Transverse colon (tissue), 4 donors: ENCODE measurements around the gene EBF3. TPM values are rescaled to one million over a fixed set of nuclear protein-coding genes. Genes with fewer than 3 reads are reported as not detected.

Experiments used
- DNase-seq: peaks from one replicate; pipeline ENCODE4 v3.0.0-alpha.2; 2019
- H3K27ac ChIP-seq, 4 donors: fragments of 200-600 bp; sonication (generic); 2 replicates each; pipeline ENCODE4 v1.5.1; 2016 to 2018; ENCODE audit warnings: inconsistent platforms in 4 of 4
- H3K27me3 ChIP-seq: fragments of 200-600 bp; sonication (generic); 2 replicates; pipeline ENCODE4 v1.5.1; 2017; ENCODE audit warnings: inconsistent platforms
- H3K36me3 ChIP-seq, 4 donors: fragments of 200-600 bp; sonication (generic); 2 replicates each; pipeline ENCODE4 v1.5.1; 2017 to 2019; ENCODE audit warnings: inconsistent platforms in 4 of 4
- H3K4me1 ChIP-seq, 4 donors: fragments of 200-600 bp; sonication (generic); 2 replicates each; pipeline ENCODE4 v1.5.1; 2017 to 2020; ENCODE audit warnings: inconsistent platforms in 4 of 4
- H3K4me3 ChIP-seq, 4 donors: fragments of 200-600 bp; sonication (generic); 1 replicate in 1 of 4; 2 replicates in 3 of 4; pipeline versions ENCODE4 v1.5.1 to v1.6.1; 2017 to 2019; ENCODE audit warnings: inconsistent platforms in 4 of 4
- H3K9me3 ChIP-seq, 2 donors: fragments of 200-600 bp; sonication (generic); 2 replicates each; pipeline ENCODE4 v1.5.1; 2017 to 2019; ENCODE audit warnings: inconsistent platforms in 2 of 2
- CTCF ChIP-seq, 5 experiments: fragments of 200-600 bp in 3 of 5; fragments of 450-650 bp in 2 of 5; sonication (generic) in 3 of 5; IDR thresholded peaks; 1 replicate in 2 of 5; 2 replicates in 3 of 5; pipeline ENCODE4 v1.5.1; 2016 to 2017; ENCODE audit warnings: antibody characterized with exemption in 5 of 5, inconsistent platforms in 3 of 5, mild to moderate bottlenecking in 2 of 5, moderate library complexity in 1 of 5
- EP300 ChIP-seq: sonication (generic); formaldehyde crosslinking; IDR thresholded peaks from one replicate; pipeline ENCODE4 v1.6.1; 2017; ENCODE audit warnings: antibody characterized with exemption, low read depth
- POLR2A ChIP-seq: fragments of 450-650 bp; IDR thresholded peaks from one replicate; pipeline ENCODE4 v1.6.1; 2016; ENCODE audit warnings: antibody characterized with exemption, mild to moderate bottlenecking, moderate library complexity
- POLR2AphosphoS5 ChIP-seq, 3 donors: sonication (generic); formaldehyde crosslinking; IDR thresholded peaks; one replicate each; pipeline ENCODE4 v1.6.1; 2016; ENCODE audit warnings: antibody characterized with exemption in 3 of 3
- WGBS, 2 donors: methylation state at CpG; one replicate each; pipeline ENCODE4 v1.1.5; 2018; ENCODE audit warnings: low coverage in 1 of 2; 5-methylcytosine and 5-hydroxymethylcytosine counted together
- in situ Hi-C, 4 donors: fragments of 200-750 bp; cut with MboI; loops; one replicate each; pipeline versions ENCODE4 v1.15.0 to v1.15.1; 2017; ENCODE audit warnings: low sequenced_read_pairs in 3 of 4, low pct_ligation_motif_present in 1 of 4, low pct_unique_long_range_greater_than_20kb in 1 of 4
- intact Hi-C: fragments of 100-400 bp; cut with DNase I; formaldehyde crosslinking; loops from one replicate; pipeline ENCODE4 v1.15.1; 2023; ENCODE audit warnings: low total_unique reads
- total RNA-seq, 4 donors: library from RNA; depleted of rRNA; stranded (reverse); fragments of >200 nt; gene quantifications; one replicate each; pipeline ENCODE4 v1.1.0, GENCODE V29; 2016

Gene EBF3
- total RNA-seq, 4 donors from 2014 or later: 0.37 to 6.6 (median 1.0) TPM

GRCh38 chr10:129885526-129885925, 78.5 kb downstream of the EBF3 start:
- DNase-seq: no peak
- Histone ChIP-seq H3K4me3 (no peak overlapping the region), H3K4me1 (no peaks in the 10 kb centered on the region), H3K27me3 (no peaks in the 10 kb centered on the region), H3K36me3 (no peaks in the 10 kb centered on the region), H3K27ac (no peak overlapping the region), H3K9me3 (no peaks in the 10 kb centered on the region)
- no peak for TF ChIP-seq POLR2AphosphoS5 (IDR thresholded peaks at IDR 0.05)
- TF ChIP-seq EP300: no peak
- no peak for TF ChIP-seq POLR2A
- no peak for TF ChIP-seq CTCF (IDR thresholded peaks at IDR 0.05)
- intact Hi-C loops (no loop called here), in situ Hi-C loops (no loop called here)
- 88 to 100% methylated on average over 4 to 8 of the region's 8 CpGs for WGBS, 2 donors

GRCh38 chr10:129884398-129885078, 79.5 kb downstream of the EBF3 start:
- no peak for TF ChIP-seq POLR2A
- no peak for TF ChIP-seq CTCF (IDR thresholded peaks at IDR 0.05)
- TF ChIP-seq POLR2AphosphoS5 (IDR thresholded peaks at IDR 0.05): no peak
- TF ChIP-seq EP300: no peak
- Histone ChIP-seq H3K4me1 (no peaks in the 10 kb centered on the region), H3K4me3 (no peak overlapping the region), H3K27ac (no peak overlapping the region), H3K36me3 (no peaks in the 10 kb centered on the region), H3K27me3 (no peaks in the 10 kb centered on the region), H3K9me3 (no peaks in the 10 kb centered on the region)
- 68 to 78% methylated on average over 8 to 18 of the region's 18 CpGs for WGBS, 2 donors
- in situ Hi-C loops (no loop called here), intact Hi-C loops (no loop called here)
- DNase-seq: no peak

GRCh38 chr10:129883626-129884397, 80.3 kb downstream of the EBF3 start:
- DNase-seq: no peak
- WGBS, 2 donors: 52 to 64% methylated on average over 14 to 20 of the region's 20 CpGs
- H3K27me3 ChIP-seq: no peaks in the 10 kb centered on the region

More at GRCh38 chr10:129883626-129884397, 80.3 kb downstream of the EBF3 start:
- Histone ChIP-seq H3K4me3 (no peak overlapping the region), H3K27ac (no peak overlapping the region), H3K4me1 (no peaks in the 10 kb centered on the region), H3K36me3 (no peaks in the 10 kb centered on the region), H3K9me3 (no peaks in the 10 kb centered on the region)
- intact Hi-C loops (no loop called here), in situ Hi-C loops (no loop called here)
- no peak for TF ChIP-seq CTCF (IDR thresholded peaks at IDR 0.05)
- no peak for TF ChIP-seq POLR2A
- no peak for TF ChIP-seq EP300
- TF ChIP-seq POLR2AphosphoS5 (IDR thresholded peaks at IDR 0.05): no peak
